H1 (cell line): ENCODE results near the gene CFAP107. TPM values are rescaled to one million over a fixed set of nuclear protein-coding genes. Genes with fewer than 3 reads are reported as not detected.
A peak's percentile ranks its signal among the peaks of the same experiment; 100 is the strongest.
"Not testable (repeated sequence)": the region's sequence is repeated elsewhere in the genome, so short reads cannot be mapped to it uniquely, and the experiment has no call there.

Experiments
- CTCF ChIA-PET: fragments of 300-600 bp; sonication (Branson Sonifier 250); formaldehyde crosslinking; loops from one replicate; lab custom pipeline; 2021; ENCODE audit not compliant: partially characterized antibody; lab: Charles Lee
- POLR2A ChIA-PET: fragments of 300-600 bp; sonication (Branson Sonifier 250); formaldehyde crosslinking; loops from one replicate; lab custom pipeline; 2021; ENCODE audit warnings: inconsistent platforms; ENCODE audit not compliant: partially characterized antibody; lab: Charles Lee
- DNase-seq, 2 experiments: peaks; one replicate each; pipeline versions ENCODE4 v3.0.0 to v3.0.0-alpha.2; 2010 to 2022; ENCODE audit warnings: low spot score in 2 of 2, low read depth in 1 of 2, mixed read lengths in 1 of 2
- FAIRE-seq: peaks from 2 replicates; lab custom pipeline; 2011; peaks lifted over from hg19 to GRCh38; lab: Jason Lieb, UNC
- H2AFZ ChIP-seq: 2 replicates; pipeline ENCODE4 v1.8.1; 2012; ENCODE audit warnings: low read length, inconsistent platforms
- H2AK5ac ChIP-seq: 2 replicates; pipeline ENCODE4 v1.6.1; 2013; ENCODE audit warnings: low read depth, low read length
- H2BK120ac ChIP-seq: replicated peaks from 2 replicates; pipeline ENCODE3; 2013; ENCODE audit warnings: low read depth, low read length, inconsistent platforms
- H2BK12ac ChIP-seq: 2 replicates; pipeline ENCODE4 v1.6.1; 2013; ENCODE audit warnings: low read depth, low read length
- H2BK15ac ChIP-seq: 2 replicates; pipeline ENCODE4 v1.6.1; 2013; ENCODE audit warnings: low read length
- H2BK20ac ChIP-seq: 2 replicates; pipeline ENCODE4 v1.6.1; 2013; ENCODE audit warnings: low read length
- H2BK5ac ChIP-seq: 2 replicates; pipeline ENCODE4 v1.6.1; 2013; ENCODE audit warnings: low read depth, low read length
- H3K14ac ChIP-seq: 2 replicates; pipeline ENCODE4 v1.6.1; 2013; ENCODE audit warnings: inconsistent platforms; ENCODE audit not compliant: insufficient read length
- H3K18ac ChIP-seq: 2 replicates; pipeline ENCODE4 v1.6.1; 2013; ENCODE audit warnings: low read length; ENCODE audit errors: extremely low read depth
- H3K23ac ChIP-seq: 2 replicates; pipeline ENCODE4 v1.6.1; 2013; ENCODE audit warnings: inconsistent platforms; ENCODE audit not compliant: insufficient read length
- H3K23me2 ChIP-seq: 2 replicates; pipeline ENCODE4 v1.6.1; 2013; ENCODE audit warnings: low read depth, low read length
- H3K27ac ChIP-seq: 2 replicates; pipeline ENCODE4 v1.6.1; 2011; ENCODE audit warnings: low read depth, low read length, inconsistent platforms
- H3K27me3 ChIP-seq, 4 experiments: replicated peaks in 1 of 4; 1 replicate in 1 of 4; 2 replicates in 3 of 4; pipeline versions ENCODE4 v1.6.1 to v1.8.1; 2011 to 2013; ENCODE audit warnings: low read length in 3 of 4, mild to moderate bottlenecking in 3 of 4, inconsistent platforms in 2 of 4, mixed read lengths in 2 of 4, moderate library complexity in 1 of 4; ENCODE audit not compliant: control insufficient read depth in 3 of 4, insufficient read depth in 3 of 4; ENCODE audit errors: extremely low read depth in 1 of 4
- H3K36me3 ChIP-seq, 4 experiments: 2 replicates each; pipeline versions ENCODE4 v1.6.1 to v1.8.1; 2011 to 2013; ENCODE audit warnings: mild to moderate bottlenecking in 4 of 4, low read length in 3 of 4, moderate library complexity in 2 of 4, control low read depth in 1 of 4, inconsistent platforms in 1 of 4; ENCODE audit not compliant: insufficient read depth in 4 of 4, control insufficient read depth in 2 of 4
- H3K4ac ChIP-seq: replicated peaks from 2 replicates; pipeline ENCODE3; 2013; ENCODE audit warnings: low read length, low read depth, mixed read lengths, inconsistent platforms; ENCODE audit not compliant: insufficient read length
- H3K4me1 ChIP-seq, 4 experiments: replicated peaks in 1 of 4; 1 replicate in 1 of 4; 2 replicates in 3 of 4; pipeline versions ENCODE4 v1.6.1 to v1.8.1; 2011 to 2013; ENCODE audit warnings: low read length in 3 of 4, inconsistent platforms in 2 of 4, mixed read lengths in 1 of 4; ENCODE audit not compliant: insufficient read depth in 4 of 4, control insufficient read depth in 3 of 4
- H3K4me2 ChIP-seq, 2 experiments: 2 replicates each; pipeline versions ENCODE4 v1.6.1 to v1.8.1; 2011 to 2013; ENCODE audit warnings: low read depth in 2 of 2, low read length in 2 of 2, control low read depth in 1 of 2, inconsistent platforms in 1 of 2, mild to moderate bottlenecking in 1 of 2; ENCODE audit not compliant: insufficient read depth in 1 of 2
- H3K4me3 ChIP-seq, 4 experiments: fragments of 200-600, 300-600 bp in 1 of 4; sonication (generic), shearing (Covaris generic), sonication (Bioruptor Twin) in 1 of 4; 2 replicates each; pipeline versions ENCODE4 v1.5.1 to v1.8.1; 2011 to 2016; ENCODE audit warnings: low read length in 4 of 4, low read depth in 3 of 4, control low read depth in 2 of 4, inconsistent platforms in 2 of 4, mild to moderate bottlenecking in 2 of 4, mixed read lengths in 1 of 4, moderate library complexity in 1 of 4; ENCODE audit not compliant: insufficient read depth in 2 of 4; ENCODE audit errors: extremely low read depth in 1 of 4
- H3K56ac ChIP-seq: replicated peaks from 2 replicates; pipeline ENCODE3; 2013; ENCODE audit warnings: low read depth, mild to moderate bottlenecking, mixed read lengths, low read length, inconsistent platforms; ENCODE audit not compliant: insufficient read length
- H3K79me1 ChIP-seq: 2 replicates; pipeline ENCODE4 v1.6.1; 2013; ENCODE audit warnings: low read depth, low read length, control low read depth
- H3K79me2 ChIP-seq, 2 experiments: 2 replicates each; pipeline versions ENCODE4 v1.6.1 to v1.8.1; 2012 to 2013; ENCODE audit warnings: low read length in 2 of 2, mild to moderate bottlenecking in 2 of 2, inconsistent platforms in 1 of 2; ENCODE audit not compliant: insufficient read depth in 2 of 2, control insufficient read depth in 1 of 2
- H3K9ac ChIP-seq, 4 experiments: replicated peaks in 1 of 4; 1 replicate in 1 of 4; 2 replicates in 3 of 4; pipeline versions ENCODE4 v1.6.1 to v1.8.1; 2011 to 2013; ENCODE audit warnings: low read depth in 3 of 4, low read length in 3 of 4, control low read depth in 2 of 4, mild to moderate bottlenecking in 2 of 4, moderate library complexity in 2 of 4, inconsistent platforms in 1 of 4; ENCODE audit errors: extremely low read depth in 1 of 4
- H3K9me3 ChIP-seq, 2 experiments: 2 replicates each; pipeline versions ENCODE4 v1.6.1 to v1.8.1; 2012 to 2013; ENCODE audit warnings: mild to moderate bottlenecking in 2 of 2, moderate library complexity in 2 of 2, control low read depth in 1 of 2, inconsistent platforms in 1 of 2, low read depth in 1 of 2, low read length in 1 of 2, mixed read lengths in 1 of 2; ENCODE audit not compliant: insufficient read depth in 2 of 2
- H4K20me1 ChIP-seq, 2 experiments: replicated peaks in 1 of 2; 2 replicates each; pipeline versions ENCODE3 to v1.8.1; 2011 to 2013; ENCODE audit warnings: inconsistent platforms in 2 of 2, low read length in 2 of 2, mild to moderate bottlenecking in 1 of 2; ENCODE audit not compliant: insufficient read depth in 2 of 2, control insufficient read depth in 1 of 2
- H4K5ac ChIP-seq: 2 replicates; pipeline ENCODE4 v1.6.1; 2013; ENCODE audit warnings: low read length, low read depth, mixed read lengths, inconsistent platforms; ENCODE audit not compliant: insufficient read length
- H4K8ac ChIP-seq: 2 replicates; pipeline ENCODE4 v1.8.0; 2013; ENCODE audit warnings: mild to moderate bottlenecking, moderate library complexity, low read length, inconsistent platforms; ENCODE audit not compliant: insufficient read depth; ENCODE audit errors: extremely low read depth
- H4K91ac ChIP-seq: replicated peaks from 2 replicates; pipeline ENCODE3; 2013; ENCODE audit warnings: low read length, mixed read lengths, inconsistent platforms; ENCODE audit not compliant: insufficient read length
- CTCF ChIP-seq, 3 experiments: IDR thresholded peaks; 1 replicate in 2 of 3; 2 replicates in 1 of 3; pipeline versions ENCODE4 v1.5.1 to v1.6.1; 2011; ENCODE audit warnings: low read length in 3 of 3, mild to moderate bottlenecking in 3 of 3, inconsistent platforms in 2 of 3, low read depth in 1 of 3, moderate library complexity in 1 of 3; ENCODE audit not compliant: insufficient read depth in 1 of 3; ENCODE audit errors: control extremely low read depth in 1 of 3
- RAD21 ChIP-seq, 2 experiments: IDR thresholded peaks in 1 of 2; conservative IDR thresholded peaks in 1 of 2; 2 replicates each; pipeline ENCODE4 v1.6.1; 2011; ENCODE audit warnings: low read depth in 2 of 2, low read length in 2 of 2, improper control_type of control experiment in 1 of 2, inconsistent platforms in 1 of 2, mild to moderate bottlenecking in 1 of 2, moderate library complexity in 1 of 2
- WGBS, 2 experiments: shearing (Covaris generic) in 1 of 2; methylation state at CpG; one replicate each; pipeline versions ENCODE4 v1.1.6 to v1.1.7; 2013 to 2015; ENCODE audit warnings: low lambda C conversion rate in 2 of 2, mixed read lengths in 2 of 2, inconsistent platforms in 1 of 2, low coverage in 1 of 2, missing lambda C conversion rate in 1 of 2; ENCODE audit not compliant: insufficient replicate concordance in 2 of 2, insufficient coverage in 1 of 2, insufficient read length in 1 of 2; ENCODE audit errors: extremely low coverage in 1 of 2, missing lambda C conversion rate in 1 of 2; 5-methylcytosine and 5-hydroxymethylcytosine counted together
- polyA plus RNA-seq, 7 experiments: library from polyadenylated mRNA; depleted of rRNA in 3 of 7; stranded (reverse) in 5 of 7; unstranded in 2 of 7; fragments of >200 nt in 5 of 7; fragments of 200-250 nt in 2 of 7; gene quantifications; 1 replicate in 5 of 7; 2 replicates in 1 of 7; 4 replicates in 1 of 7; pipeline versions ENCODE4 v1.2.1 to v1.2.3, GENCODE V29; 2011 to 2013; ENCODE audit warnings: missing spikeins in 2 of 7, mixed read lengths in 2 of 7
- total RNA-seq: library from RNA; stranded (reverse); fragmentation: NEBNext Ultra II Directional; extraction: Animal tissue kit (Norgen Biotek cat#: 25700); gene quantifications from 2 replicates; pipeline ENCODE4 v1.2.1, GENCODE V29; 2021

The CFAP107 gene
- total and polyA plus RNA-seq, 2 of the 8 experiments (the other 6 are each of a cell fraction or from before 2014, with no cell fraction given), result 0.23 TPM; not detected in 1

GRCh38 chr1:12783783-12784182 is 37.8 kb downstream of the CFAP107 start:
- POLR2A ChIA-PET, FAIRE-seq, H3K36me3 ChIP-seq, H3K79me2 ChIP-seq, H3K27me3 ChIP-seq, H3K4me3 ChIP-seq, H3K27ac ChIP-seq, H3K79me1 ChIP-seq, H2BK12ac ChIP-seq, H2AK5ac ChIP-seq, H3K56ac ChIP-seq, H2BK5ac ChIP-seq, H3K18ac ChIP-seq, H2BK15ac ChIP-seq, H3K23me2 ChIP-seq, H4K8ac ChIP-seq, H3K14ac ChIP-seq, H2BK120ac ChIP-seq, H3K4me1 ChIP-seq, H3K4ac ChIP-seq, H3K9ac ChIP-seq, DNase-seq, H4K91ac ChIP-seq, H3K9me3 ChIP-seq, H3K23ac ChIP-seq, CTCF ChIA-PET, H4K5ac ChIP-seq, H4K20me1 ChIP-seq, H2BK20ac ChIP-seq, H3K4me2 ChIP-seq, H2AFZ ChIP-seq: not testable (repeated sequence)
- TF ChIP-seq RAD21 (IDR thresholded peaks at IDR 0.05 in 1 of 2, conservative IDR thresholded peaks at IDR 0.05 in 1 of 2; ENCODE audit: low read depth in 2 of 2, low read length in 2 of 2) (peak; percentile 48 to 51), CTCF (IDR thresholded peaks at IDR 0.05; ENCODE audit: control extremely low read depth in 1 of 3, insufficient read depth in 1 of 3, low read depth in 1 of 3, low read length in 3 of 3) (peak in 2 of 3 experiments; percentile 14 to 25; a peak in 2 of 4 replicates)
- WGBS, 2 experiments, result 37% methylated on average over 5 of the region's 7 CpGs; no CpG with 5 or more reads in 1 of the 2 experiments
